T-helper 2 cell treated with Interferon-gamma antibody and Interleukin-4, amounts not matched to agents 5 μg/mL and 100 μg/mL, for 36 hours (primary cell): Measurements from ENCODE around the gene DAO.
"Not testable (repeated sequence)": the region's sequence is repeated elsewhere in the genome, so short reads cannot be mapped to it uniquely, and the experiment has no call there.

Experiments used
- DNase-seq: peaks from one replicate; pipeline ENCODE4 v3.0.0; 2021; ENCODE audit warnings: low spot score
- H3K27ac Mint-ChIP-seq: one replicate; pipeline ENCODE4 v1.8.0; 2021; ENCODE audit warnings: mild to moderate bottlenecking, mixed read lengths
- H3K27me3 Mint-ChIP-seq: one replicate; pipeline ENCODE4 v1.8.0; 2021; ENCODE audit warnings: low read depth, mixed read lengths
- H3K36me3 Mint-ChIP-seq: one replicate; pipeline ENCODE4 v1.8.0; 2021; ENCODE audit warnings: low read depth, mixed read lengths
- H3K4me1 Mint-ChIP-seq: one replicate; pipeline ENCODE4 v1.8.0; 2021; ENCODE audit warnings: low read depth, mixed read lengths
- H3K4me3 Mint-ChIP-seq: one replicate; pipeline ENCODE4 v1.8.0; 2022; ENCODE audit warnings: mild to moderate bottlenecking, moderate library complexity, mixed read lengths
- H3K9me3 Mint-ChIP-seq: one replicate; pipeline ENCODE4 v1.8.0; 2021; ENCODE audit warnings: mixed read lengths

The DAO gene

GRCh38 chr12:108840605-108841332 lies 39.1 kb upstream of the DAO start:
- Mint-ChIP-seq H3K27me3 (no peaks in the 10 kb centered on the region), H3K9me3 (no peaks in the 10 kb centered on the region), H3K36me3 (peaks cover 40% of the 10 kb centered on the region), H3K4me1 (peaks cover 42% of the 10 kb centered on the region), H3K4me3 (no peak overlapping the region), H3K27ac (peak overlapping the region; percentile 57)
- no peak for DNase-seq

GRCh38 chr12:108841825-108842224 lies 38.1 kb upstream of the DAO start:
- not testable (repeated sequence) for H3K27me3 Mint-ChIP-seq, H3K9me3 Mint-ChIP-seq, DNase-seq, H3K4me3 Mint-ChIP-seq
- Mint-ChIP-seq H3K36me3 (peaks cover 40% of the 10 kb centered on the region), H3K27ac (peak overlapping the region; percentile 73), H3K4me1 (peaks cover 39% of the 10 kb centered on the region)

- Mint-ChIP-seq H3K27ac (peak overlapping the region; percentile 15), H3K4me1 (peaks cover 35% of the 10 kb centered on the region), H3K27me3 (no peaks in the 10 kb centered on the region), H3K4me3 (no peak overlapping the region), H3K36me3 (peaks cover 41% of the 10 kb centered on the region), H3K9me3 (no peaks in the 10 kb centered on the region)
- DNase-seq, result no peak
These were observed 37.5 kb upstream of the DAO start for GRCh38 chr12:108842361-108842760.

- peaks cover 46% of the 10 kb centered on the region for H3K36me3 Mint-ChIP-seq
- no peak overlapping the region for H3K27ac Mint-ChIP-seq
- DNase-seq, result no peak
- H3K4me3 Mint-ChIP-seq, result no peak overlapping the region
- no peaks in the 10 kb centered on the region for H3K27me3 Mint-ChIP-seq
- H3K9me3 Mint-ChIP-seq, result no peaks in the 10 kb centered on the region
- peaks cover 29% of the 10 kb centered on the region for H3K4me1 Mint-ChIP-seq
These were observed 36.7 kb upstream of the DAO start for GRCh38 chr12:108843187-108843586.

- no peaks in the 10 kb centered on the region for H3K27me3 Mint-ChIP-seq
- H3K4me3 Mint-ChIP-seq, result no peak overlapping the region
- H3K4me1 Mint-ChIP-seq, result peaks cover 10% of the 10 kb centered on the region
- DNase-seq, result no peak
- H3K36me3 Mint-ChIP-seq, result peaks cover 42% of the 10 kb centered on the region
- no peaks in the 10 kb centered on the region for H3K9me3 Mint-ChIP-seq
- H3K27ac Mint-ChIP-seq, result no peak overlapping the region
These were observed 34.2 kb upstream of the DAO start for GRCh38 chr12:108845696-108846095.

GRCh38 chr12:108846290-108846701 lies 33.6 kb upstream of the DAO start:
- H3K4me1 Mint-ChIP-seq, result peaks cover 10% of the 10 kb centered on the region
- no peak overlapping the region for H3K4me3 Mint-ChIP-seq
- no peaks in the 10 kb centered on the region for H3K27me3 Mint-ChIP-seq
- H3K36me3 Mint-ChIP-seq, result peaks cover 43% of the 10 kb centered on the region
- no peak for DNase-seq
- H3K9me3 Mint-ChIP-seq, result no peaks in the 10 kb centered on the region
- H3K27ac Mint-ChIP-seq, result no peak overlapping the region

- H3K27ac Mint-ChIP-seq, result no peak overlapping the region
These were observed 32.2 kb upstream of the DAO start for GRCh38 chr12:108847705-108848104.

GRCh38 chr12:108849660-108850059 lies 30.2 kb upstream of the DAO start:
- Mint-ChIP-seq H3K27me3 (no peaks in the 10 kb centered on the region), H3K36me3 (peaks cover 49% of the 10 kb centered on the region), H3K4me3 (no peak overlapping the region), H3K27ac (no peak overlapping the region), H3K4me1 (peaks cover 18% of the 10 kb centered on the region), H3K9me3 (no peaks in the 10 kb centered on the region)
- DNase-seq, result no peak

More at GRCh38 chr12:108847705-108848104, 32.2 kb upstream of the DAO start:
- peaks cover 12% of the 10 kb centered on the region for H3K4me1 Mint-ChIP-seq
- H3K9me3 Mint-ChIP-seq, result no peaks in the 10 kb centered on the region
- H3K27me3 Mint-ChIP-seq, result no peaks in the 10 kb centered on the region
- DNase-seq, result no peak
- H3K4me3 Mint-ChIP-seq, result no peak overlapping the region
- peaks cover 45% of the 10 kb centered on the region for H3K36me3 Mint-ChIP-seq

- Mint-ChIP-seq H3K27ac (no peak overlapping the region), H3K9me3 (peaks cover 3% of the 10 kb centered on the region), H3K4me1 (peaks cover 22% of the 10 kb centered on the region), H3K27me3 (no peaks in the 10 kb centered on the region), H3K36me3 (peaks cover 50% of the 10 kb centered on the region), H3K4me3 (no peak overlapping the region)
- no peak for DNase-seq
These were observed 28.9 kb upstream of the DAO start for GRCh38 chr12:108850854-108851573.

GRCh38 chr12:108852674-108853309 lies 27.1 kb upstream of the DAO start:
- DNase-seq, result no peak
- no peaks in the 10 kb centered on the region for H3K27me3 Mint-ChIP-seq
- peaks cover 29% of the 10 kb centered on the region for H3K4me1 Mint-ChIP-seq
- no peak overlapping the region for H3K4me3 Mint-ChIP-seq
- no peak overlapping the region for H3K27ac Mint-ChIP-seq
- peaks cover 3% of the 10 kb centered on the region for H3K9me3 Mint-ChIP-seq
- H3K36me3 Mint-ChIP-seq, result peaks cover 40% of the 10 kb centered on the region

- no peaks in the 10 kb centered on the region for H3K27me3 Mint-ChIP-seq
- no peak overlapping the region for H3K4me3 Mint-ChIP-seq
- peaks cover 3% of the 10 kb centered on the region for H3K9me3 Mint-ChIP-seq
- DNase-seq, result no peak
- peaks cover 33% of the 10 kb centered on the region for H3K4me1 Mint-ChIP-seq
- H3K27ac Mint-ChIP-seq, result peak overlapping the region; percentile 31
- H3K36me3 Mint-ChIP-seq, result peaks cover 34% of the 10 kb centered on the region
These were observed 26.5 kb upstream of the DAO start for GRCh38 chr12:108853426-108853825.

GRCh38 chr12:108853981-108854446 lies 25.9 kb upstream of the DAO start:
- Mint-ChIP-seq H3K36me3 (peaks cover 30% of the 10 kb centered on the region), H3K27me3 (no peaks in the 10 kb centered on the region), H3K9me3 (peaks cover 3% of the 10 kb centered on the region)

GRCh38 chr12:108854451-108855283 lies 25.2 kb upstream of the DAO start:
- H3K4me3 Mint-ChIP-seq, result peak overlapping the region; percentile 85
- H3K27ac Mint-ChIP-seq, result peak overlapping the region; percentile 53
- H3K9me3 Mint-ChIP-seq, result peaks cover 3% of the 10 kb centered on the region
- no peak for DNase-seq
- peaks cover 42% of the 10 kb centered on the region for H3K4me1 Mint-ChIP-seq
- peaks cover 29% of the 10 kb centered on the region for H3K36me3 Mint-ChIP-seq
- no peaks in the 10 kb centered on the region for H3K27me3 Mint-ChIP-seq

More at GRCh38 chr12:108853981-108854446, 25.9 kb upstream of the DAO start:
- H3K4me3 Mint-ChIP-seq, result peak overlapping the region; percentile 31
- DNase-seq, result no peak
- peak overlapping the region; percentile 53 for H3K27ac Mint-ChIP-seq
- H3K4me1 Mint-ChIP-seq, result peaks cover 38% of the 10 kb centered on the region
